HG03196 (cell line): ENCODE data around the gene SPATA33.
"Not testable (repeated sequence)": the region's sequence is repeated elsewhere in the genome, so short reads cannot be mapped to it uniquely, and the experiment has no call there.

Experiments
- ATAC-seq: cut with Tn5 transposase; IDR thresholded peaks from one replicate; pipeline ENCODE4 v1.9.1; 2021; ENCODE audit not compliant: unreplicated experiment

The SPATA33 gene

DNA sequence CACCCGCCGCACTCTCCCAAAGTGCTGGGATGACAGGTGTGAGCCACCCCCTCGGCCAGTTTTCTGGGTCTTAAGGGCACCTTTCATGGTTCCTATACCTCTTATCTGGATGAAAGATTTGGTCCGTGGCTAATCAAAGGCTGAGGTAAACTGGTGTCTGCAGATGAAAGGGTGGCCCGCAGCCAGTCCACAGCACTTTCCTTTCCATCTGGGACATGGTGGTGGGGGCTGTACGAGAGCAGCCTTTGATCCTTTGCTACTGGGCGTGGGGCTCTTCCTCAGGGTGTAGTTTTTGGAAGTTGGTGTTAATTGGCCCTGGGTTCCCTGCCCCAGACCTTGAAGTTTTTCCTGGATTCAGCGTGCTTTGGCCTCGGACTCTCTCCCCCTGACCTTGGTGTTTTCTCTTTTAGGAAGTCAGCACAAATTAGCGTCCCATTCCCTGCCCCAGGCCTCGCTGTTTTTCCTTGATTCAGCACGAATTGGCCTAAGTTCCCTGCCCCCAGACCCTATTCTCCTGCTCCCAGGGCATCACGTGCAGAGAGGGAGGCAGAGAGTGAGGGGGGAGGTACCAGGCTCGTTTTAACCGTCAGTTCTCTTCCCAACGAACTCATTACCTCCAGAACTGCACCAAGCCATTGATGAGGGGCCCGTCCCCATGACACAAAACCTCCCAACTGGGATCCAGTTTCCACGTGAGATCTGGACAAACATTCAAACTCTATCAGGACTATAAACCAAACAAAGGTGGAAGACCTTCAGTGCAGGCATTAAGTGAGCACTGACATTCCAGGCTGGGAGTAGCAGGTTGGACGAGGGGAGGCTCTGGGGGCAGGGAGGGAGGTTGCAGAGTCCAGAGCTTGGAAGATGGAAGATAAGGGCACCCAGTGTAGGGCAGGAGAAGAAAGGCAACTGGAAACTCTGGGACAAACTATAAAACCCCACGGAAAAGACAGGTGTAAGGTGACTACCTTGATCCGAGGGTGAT is 32.6 kb upstream of the SPATA33 start:
- ATAC-seq, result no peak

DNA sequence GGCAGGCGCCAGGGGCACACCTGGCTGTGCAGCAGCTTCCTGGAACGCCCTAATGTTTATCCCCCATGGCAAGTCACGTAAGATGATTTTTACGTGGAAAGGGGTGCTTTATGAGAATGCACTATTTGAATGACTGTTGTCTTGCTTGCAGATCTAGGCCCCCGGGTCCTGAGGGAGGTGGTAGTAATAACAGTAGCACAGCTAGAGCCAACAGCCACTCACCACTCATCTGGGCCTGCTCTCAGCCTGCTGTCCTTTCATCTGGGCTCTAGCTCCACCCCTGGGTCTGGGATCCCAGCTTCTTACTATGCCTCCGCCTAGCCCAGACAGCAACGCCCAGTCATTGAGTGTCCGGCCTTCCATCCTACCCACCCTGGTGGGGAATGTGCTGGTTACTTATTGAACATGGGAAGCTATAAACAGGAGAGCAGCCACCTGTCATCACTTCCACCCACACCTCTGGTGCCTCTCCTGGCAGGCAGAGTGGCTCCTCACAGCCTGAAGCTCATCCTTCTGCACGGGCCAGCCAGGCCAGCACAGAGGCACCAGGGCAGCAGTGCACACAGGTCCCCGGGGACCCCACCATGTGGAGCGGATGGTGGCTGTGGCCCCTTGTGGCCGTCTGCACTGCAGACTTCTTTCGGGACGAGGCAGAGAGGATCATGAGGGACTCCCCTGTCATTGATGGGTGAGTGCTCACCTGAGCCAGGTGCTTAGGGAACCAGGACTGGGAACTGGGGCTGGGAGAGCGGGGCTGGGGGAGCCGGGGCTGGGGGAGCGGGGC is 27.6 kb upstream of the SPATA33 start:
- ATAC-seq, result no peak

DNA sequence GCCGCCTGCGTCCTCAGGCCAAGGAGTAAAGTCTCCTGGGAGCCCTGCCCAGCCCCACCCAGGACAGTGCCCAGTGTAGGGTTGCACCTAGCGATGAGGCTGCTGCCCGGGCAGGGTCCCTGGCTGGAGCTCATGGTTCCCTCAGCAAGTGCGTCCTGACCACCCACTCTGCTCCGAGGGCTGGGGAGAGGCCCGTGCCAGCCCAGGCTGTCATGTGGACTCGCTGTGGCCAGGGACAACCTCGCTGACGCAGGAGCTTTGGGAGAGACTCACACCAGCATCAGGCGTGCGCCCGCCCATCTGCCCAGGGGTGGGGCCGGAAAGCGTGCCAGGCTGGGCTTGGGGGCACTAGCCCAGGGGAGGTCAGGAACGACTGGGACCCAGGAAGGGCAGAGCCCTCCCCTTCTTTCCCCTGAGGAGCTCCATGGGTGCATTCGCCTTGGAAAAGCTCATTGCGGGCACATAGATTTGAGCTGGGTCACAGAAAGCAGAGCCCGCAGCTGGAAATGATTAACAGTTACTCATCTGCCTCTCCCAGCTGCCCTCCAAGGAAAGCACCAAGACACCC is 24.5 kb upstream of the SPATA33 start:
- ATAC-seq, result no peak

DNA sequence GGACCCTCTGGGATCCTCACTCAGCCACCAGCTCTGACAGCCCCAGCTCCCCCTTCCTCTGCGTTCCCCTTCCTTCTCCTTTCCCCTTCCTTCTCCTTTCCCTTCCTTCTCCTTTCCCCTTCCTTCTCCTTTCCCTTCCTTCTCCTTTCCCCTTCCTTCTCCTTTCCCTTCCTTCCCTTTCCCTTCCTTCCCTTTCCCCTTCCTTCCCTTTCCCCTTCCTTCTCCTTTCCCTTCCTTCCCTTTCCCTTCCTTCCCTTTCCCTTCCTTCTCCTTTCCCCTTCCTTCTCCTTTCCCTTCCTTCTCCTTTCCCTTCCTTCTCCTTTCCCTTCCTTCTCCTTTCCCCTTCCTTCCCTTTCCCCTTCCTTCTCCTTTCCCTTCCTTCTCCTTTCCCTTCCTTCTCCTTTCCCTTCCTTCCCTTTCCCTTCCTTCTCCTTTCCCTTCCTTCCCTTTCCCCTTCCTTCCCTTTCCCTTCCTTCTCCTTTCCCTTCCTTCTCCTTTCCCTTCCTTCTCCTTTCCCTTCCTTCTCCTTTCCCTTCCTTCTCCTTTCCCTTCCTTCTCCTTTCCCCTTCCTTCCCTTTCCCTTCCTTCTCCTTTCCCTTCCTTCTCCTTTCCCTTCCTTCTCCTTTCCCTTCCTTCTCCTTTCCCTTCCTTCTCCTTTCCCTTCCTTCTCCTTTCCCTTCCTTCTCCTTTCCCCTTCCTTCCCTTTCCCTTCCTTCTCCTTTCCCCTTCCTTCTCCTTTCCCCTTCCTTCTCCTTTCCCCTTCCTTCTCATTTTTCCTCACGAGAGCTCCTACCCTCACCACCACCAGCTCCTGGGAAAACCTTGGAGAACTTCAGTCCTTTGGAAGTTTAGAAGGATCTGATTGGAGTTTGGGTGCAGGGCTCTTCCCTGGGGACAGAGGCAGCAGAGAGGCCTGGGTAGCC is 22.9 kb upstream of the SPATA33 start:
- not testable (repeated sequence) for ATAC-seq

DNA sequence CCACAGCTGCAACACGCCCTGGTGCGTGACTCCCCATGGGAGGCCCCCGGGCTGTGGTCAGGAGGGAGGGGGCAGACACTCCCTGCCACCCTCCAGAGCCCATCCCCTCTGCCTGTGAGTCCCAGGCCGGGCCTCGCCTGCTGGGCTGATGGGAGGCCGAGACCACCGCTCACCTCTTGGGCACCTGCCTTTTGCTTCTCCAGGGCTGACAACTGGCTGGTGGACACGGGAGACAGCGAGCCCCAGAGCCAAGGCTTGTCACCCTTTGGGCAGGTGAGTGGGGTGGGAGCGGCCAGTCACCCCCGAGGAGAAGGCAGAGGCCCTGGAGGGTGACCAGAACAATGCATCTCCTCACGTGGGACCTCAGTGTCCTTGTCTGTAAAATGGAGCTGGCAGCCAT is 21.0 kb upstream of the SPATA33 start:
- no peak for ATAC-seq

DNA sequence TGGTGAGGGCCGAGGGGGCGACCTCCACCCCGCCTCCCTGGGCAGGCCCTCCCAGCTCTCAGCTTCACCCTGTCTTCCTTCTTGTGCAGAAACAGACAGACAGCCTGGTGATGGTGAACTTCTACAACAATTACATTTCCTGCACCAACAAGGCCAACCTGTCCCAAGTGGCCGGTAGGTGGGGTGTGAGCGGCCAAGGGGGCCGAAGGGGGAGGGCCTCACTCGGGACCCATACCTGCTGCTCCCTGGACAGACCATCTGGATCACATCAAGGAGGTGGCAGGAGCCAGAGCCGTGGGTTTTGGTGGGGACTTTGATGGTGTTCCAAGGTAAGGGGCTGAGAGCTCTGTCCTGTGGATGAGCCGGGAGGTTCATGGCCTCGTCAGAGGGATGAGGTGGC is 20.3 kb upstream of the SPATA33 start:
- no peak for ATAC-seq

DNA sequence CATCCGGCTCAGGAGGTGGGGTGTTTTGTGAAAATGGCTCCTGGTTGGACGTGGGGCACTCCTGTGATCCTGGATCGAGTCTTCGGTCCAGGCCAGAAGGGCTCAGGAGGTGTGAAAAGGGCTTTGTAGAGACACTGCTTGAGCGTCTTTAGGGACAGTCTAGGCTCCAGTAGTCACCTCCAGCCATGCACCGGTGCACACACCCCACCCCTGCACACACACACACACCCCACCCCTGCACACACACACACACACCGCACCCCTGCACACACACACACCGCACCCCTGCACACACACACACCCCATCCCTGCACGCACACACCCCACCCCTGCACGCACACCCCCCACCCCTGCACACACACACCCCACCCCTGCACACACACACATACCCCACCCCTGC is 19.2 kb upstream of the SPATA33 start:
- no peak for ATAC-seq

DNA sequence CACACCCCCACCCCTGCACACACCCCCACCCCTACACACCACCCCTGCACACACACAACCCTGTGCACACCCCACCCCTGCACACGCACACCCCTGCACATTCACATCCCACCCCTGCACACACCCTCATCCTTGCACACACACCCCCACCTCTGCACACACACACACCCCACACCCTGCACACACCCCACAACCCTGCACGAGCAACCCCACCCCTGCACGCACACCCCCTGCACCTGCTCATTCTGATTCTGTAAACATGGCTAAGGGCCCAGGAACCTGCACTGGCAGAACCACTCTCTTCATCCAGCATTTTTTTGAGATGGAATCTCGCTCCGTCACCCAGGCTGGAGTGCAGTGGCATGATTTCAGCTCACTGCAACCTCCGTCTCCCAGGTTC is 18.3 kb upstream of the SPATA33 start:
- ATAC-seq, result no peak

DNA sequence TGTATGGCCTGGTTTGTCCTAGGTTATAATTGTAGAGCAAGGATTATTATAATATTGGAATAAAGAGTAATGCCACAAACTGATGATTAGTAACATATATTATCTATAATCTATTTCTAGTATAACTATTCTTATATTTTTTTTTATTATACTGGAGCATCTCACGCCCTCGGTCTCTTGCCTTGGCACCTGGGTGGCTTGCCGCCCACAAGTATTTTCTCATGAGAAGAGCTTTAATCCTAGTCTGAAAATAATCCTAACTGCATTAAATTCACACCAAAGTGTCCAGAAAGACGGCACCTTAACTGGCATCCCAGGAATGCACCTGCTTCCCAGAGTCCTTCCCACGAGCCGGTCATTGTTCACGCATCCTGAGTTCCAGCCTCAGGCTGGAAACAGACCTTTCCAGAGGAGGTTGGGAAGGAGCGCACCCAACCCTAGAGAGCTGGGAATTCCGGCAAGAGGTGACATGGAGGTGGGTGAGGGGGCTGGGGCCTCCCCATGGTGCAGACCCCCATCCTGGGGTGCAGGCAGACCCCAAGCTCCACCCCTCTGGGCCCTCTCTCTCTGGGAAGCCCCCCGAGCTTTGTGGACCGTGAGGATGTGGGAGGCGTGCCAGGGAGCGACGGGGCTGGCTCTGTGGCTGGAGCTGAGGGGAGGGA is 16.0 kb upstream of the SPATA33 start:
- no peak for ATAC-seq

DNA sequence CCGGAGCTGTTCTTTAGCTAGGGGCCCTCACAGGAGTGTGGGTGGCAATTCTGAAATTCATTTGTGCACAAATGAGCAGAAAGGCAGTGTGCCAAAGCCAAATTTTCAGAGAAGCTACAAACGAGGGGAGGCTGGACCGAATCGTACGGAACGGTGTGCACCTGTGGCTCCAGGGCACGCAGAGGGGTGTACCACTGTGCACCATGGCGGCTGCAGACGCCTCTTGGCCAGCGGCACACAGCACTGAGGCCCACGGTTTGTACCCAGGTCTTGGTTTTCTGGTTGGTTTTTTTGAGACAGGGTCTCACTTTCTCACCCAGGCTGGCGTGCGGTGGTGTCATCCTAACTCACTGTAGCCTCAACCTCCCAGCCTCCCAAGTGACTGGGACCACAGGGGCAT is 15.1 kb upstream of the SPATA33 start:
- no peak for ATAC-seq

DNA sequence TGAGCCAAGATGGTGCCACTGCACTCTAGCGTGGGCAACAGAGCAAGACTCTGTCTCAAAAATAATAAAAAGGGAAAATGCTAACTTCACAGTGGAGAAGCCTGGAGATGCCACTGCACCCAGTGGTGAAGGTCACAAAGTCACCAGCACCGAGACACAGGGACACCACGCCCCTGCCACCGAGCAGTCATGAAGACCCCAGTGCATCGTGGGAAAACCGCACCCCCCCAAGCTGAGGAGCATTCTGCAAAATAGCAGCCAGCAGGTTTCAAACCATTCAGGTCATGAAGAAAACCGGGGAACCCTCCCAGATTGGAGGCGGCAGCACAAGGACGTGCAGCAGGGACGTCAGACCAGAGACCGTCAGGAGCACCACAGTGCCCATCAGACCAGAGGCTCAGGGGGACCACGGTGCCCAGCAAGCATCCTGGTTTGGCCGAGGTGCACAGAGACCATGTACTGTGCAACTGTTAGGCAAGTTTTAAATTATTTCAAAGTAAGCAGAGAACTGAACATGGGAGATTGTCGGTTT is 13.8 kb upstream of the SPATA33 start:
- no peak for ATAC-seq

DNA sequence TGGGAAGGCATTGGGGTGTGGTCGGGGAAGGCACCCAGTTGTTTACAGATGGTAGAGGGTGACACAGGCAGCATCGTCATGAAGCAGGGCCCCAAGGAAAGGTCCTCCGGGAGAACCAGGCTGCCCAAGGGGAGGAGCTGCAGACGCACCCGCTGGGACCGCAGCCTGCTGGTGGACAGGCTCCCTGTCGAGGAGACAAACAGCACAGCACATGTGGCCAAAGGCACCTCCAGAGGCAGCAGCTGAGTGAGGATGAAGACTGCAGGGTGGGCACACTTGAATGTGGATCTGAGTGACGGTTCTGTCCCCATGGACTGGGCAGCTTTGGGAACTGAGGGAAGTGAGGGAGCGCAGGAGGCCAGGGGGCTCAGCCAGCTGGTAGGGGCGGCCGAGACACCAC is 12.5 kb upstream of the SPATA33 start:
- ATAC-seq, result no peak

DNA sequence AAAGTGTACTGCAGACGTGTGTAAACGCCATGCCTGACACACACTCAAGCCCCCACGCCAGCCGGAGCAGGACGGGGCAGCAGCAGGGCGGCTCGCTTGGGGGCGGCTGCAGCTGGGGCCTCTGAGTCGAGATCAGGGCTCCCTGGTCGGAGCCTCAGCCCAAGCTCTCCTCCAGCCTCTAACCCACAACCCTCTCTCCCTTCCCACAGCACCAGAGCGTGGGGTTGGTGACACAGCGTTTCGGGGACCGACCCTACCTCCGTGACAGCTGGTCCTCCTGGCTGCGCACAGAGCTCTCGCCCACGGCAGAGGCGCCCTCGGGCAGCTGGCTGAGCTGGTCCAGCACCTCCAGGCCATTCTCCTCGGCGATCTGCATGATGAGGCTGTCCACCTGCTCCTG is 11.4 kb upstream of the SPATA33 start:
- no peak for ATAC-seq

DNA sequence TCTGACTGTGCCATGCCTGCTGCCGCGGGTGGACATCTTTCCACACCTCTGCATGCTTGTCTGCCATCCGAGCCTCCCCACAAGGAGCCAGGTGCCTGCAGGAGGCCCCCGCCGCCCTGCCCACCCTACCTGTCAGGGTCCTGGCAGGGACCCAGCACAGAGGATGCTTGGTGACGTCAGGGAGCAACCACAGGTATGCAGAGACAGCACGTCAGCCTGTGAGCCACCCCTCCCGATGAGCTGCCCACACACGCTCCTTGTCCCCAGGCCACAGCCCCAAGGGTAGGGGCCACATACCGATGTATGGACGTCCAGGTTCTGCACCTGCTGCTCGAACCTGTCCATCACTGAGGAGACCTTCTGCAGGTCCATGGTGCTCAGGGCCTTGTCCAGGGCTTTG is 10.7 kb upstream of the SPATA33 start:
- no peak for ATAC-seq

DNA sequence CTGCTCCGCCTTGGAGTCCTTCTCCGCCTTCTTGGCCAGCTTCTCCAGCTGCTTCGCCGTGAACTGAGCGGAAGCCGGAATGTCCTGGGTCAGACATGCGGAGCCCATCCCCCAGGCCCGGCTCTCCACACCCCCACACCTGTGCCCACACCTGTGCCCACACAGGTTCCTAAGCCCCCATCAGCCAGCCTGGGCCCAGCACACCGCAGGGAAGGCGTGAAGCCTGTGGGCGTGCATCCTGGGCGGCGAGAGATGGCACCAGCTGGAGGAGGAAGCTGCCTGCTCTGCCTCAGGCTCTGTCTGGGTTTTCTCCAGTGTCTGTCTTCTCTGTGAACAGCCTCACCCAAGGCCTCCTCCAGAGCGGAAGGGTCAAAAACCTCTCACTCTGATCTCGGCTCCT is 6.1 kb upstream of the SPATA33 start:
- ATAC-seq, result no peak

DNA sequence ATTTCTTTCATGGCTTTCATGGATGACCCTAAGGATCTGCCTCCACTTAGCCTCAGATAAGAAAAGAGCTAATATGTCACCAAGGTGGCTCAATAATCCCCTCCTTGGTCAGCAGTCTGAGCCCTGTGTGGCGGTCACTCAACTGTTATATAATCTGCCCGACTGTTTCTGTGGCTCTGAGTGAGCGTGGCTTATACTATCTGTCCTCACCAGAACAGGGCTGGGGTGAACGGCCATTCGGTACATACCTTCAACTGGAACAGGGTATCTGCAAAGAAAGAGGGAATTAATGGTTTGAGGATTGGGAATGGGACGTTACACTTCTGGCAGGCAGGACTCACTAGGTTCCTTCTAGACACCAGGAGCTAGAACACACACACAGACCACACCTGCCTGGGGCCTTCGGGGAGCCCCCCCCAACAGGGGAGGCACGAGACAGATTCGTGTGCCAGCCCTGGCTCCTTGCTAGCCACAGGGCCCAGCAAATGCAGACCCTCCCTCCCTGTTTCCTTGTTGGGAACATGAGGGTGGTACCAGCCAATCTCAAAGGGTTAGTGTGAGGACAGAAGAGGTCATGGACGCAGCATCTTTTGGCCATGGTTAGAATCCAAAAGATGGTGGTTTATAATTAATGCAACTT is 3.9 kb upstream of the SPATA33 start:
- no peak for ATAC-seq

DNA sequence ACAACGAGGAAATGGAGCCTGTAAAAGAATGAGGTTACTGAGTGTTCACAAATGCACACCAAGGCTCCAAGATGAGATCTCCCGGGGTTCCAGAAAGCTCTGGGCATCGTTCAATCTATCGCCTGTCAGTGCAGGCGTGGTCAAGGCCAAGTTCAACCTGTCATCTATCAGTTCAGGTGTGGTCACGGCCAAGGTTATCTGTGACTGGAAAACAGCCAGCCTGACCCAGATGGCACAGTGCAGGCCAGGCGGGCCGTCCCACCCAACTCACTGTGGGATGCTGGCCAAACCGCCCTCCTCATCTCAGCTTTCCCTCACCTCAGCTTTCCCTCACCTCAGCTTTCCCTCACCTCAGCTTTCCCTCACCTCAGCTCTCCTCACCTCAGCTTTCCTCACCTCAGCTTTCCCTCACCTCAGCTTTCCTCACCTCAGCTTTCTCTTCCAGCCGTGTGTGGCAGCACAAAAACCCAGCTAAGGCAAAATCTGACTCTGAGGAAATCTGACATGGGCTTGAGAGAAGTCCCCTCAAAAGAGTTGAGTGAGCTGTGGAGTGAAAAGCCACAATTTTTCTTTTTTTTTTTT is 2.5 kb upstream of the SPATA33 start:
- no peak for ATAC-seq

DNA sequence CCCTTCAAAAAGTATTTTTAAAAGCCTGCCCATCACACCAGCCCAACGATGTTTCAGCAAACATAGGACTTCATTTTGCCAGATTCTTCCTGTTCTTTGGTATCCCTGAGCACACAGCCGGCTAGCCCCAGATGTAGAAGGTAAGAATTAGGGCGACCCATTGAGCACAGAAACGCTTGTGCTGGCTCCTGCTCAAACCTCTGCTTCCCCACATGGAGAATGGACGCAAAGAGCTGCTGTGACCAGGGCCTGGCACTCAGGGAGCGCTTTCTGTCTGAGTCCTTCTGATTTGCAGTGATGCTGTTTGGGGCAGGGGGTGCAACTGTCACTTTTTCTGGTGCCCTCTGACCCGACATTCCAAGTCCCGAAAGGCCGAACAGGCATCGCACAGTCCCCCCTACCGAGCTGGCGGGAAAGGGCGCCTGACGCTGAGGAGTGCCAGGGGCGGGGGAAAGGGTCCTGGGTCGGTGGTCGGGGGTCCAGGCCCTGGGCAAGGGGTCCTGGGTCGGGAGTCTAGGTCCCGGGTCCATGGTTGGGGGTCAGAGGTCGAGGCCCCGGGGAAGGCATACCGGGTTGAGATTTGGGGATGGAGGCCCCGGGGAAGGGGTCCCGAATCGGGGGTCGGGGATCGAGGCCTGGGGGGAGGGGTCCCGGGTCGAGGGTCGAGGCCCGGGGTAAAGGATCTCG is 1.1 kb upstream of the SPATA33 start:
- ATAC-seq, result no peak
